HG03439 (cell line): ENCODE data around the gene FIBIN.
"Not testable (repeated sequence)": the region's sequence is repeated elsewhere in the genome, so short reads cannot be mapped to it uniquely, and the experiment has no call there.

Source experiments
- ATAC-seq: cut with Tn5 transposase; IDR thresholded peaks from one replicate; pipeline ENCODE4 v1.9.1; 2021; ENCODE audit warnings: mild to moderate bottlenecking, moderate library complexity; ENCODE audit not compliant: unreplicated experiment

Gene FIBIN

DNA sequence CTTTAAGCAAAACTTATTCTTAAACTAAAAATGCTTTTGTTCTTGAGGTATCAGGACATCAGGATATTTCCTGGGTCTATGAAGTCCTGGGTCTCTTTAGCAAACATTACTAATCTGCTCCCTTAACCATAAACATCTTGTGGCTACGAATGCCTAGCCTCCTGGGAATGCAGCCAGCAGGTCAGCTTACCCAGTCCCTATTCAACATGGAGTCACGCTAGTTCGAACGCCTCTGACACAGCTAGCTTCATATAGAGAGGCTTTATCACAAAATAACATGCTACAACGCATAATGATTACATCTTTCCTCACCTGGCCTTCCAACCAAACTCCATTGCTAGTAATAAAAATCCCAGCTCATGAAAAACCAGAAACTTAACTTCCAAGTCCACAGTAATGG lies 17.5 kb upstream of the FIBIN start:
- no peak for ATAC-seq

DNA sequence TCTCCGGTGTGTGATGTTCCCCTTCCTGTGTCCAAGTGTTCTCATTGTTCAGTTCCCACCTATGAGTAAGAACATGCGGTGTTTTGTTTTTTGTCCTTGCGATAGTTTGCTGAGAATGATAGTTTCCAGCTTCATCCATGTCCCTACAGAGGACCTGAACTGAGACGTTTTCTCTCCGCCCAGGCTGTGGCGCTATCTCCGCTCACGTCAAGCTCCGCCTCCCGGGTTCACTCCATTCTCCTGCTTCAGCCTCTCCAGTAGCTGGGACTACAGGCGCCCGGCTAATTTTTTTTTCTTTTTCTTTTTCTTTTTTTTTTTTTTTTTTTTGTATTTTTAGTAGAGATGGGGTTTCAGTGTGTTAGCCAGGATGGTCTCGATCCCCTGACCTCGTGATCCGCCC lies 16.7 kb upstream of the FIBIN start:
- ATAC-seq = not testable (repeated sequence)

DNA sequence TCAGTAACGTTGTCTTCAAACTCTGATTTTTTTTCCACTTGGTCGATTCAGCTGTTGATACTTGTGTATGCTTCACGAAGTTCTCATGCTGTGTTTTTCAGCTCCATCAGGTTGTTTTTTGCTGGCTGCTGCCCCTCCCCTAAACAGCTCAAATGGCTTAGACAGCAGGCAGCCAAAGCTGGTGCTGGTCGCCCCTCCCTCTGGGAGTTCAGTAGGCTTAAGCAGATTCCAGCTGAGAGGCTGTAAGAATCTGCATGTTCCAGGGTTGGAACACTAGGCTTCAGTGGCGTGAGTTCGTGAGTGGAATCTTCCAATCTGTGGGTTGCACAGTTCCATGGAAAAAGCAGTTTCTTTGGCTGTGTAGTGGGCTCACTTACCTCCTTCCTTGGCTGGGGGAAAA lies 10.3 kb upstream of the FIBIN start:
- no peak for ATAC-seq

DNA sequence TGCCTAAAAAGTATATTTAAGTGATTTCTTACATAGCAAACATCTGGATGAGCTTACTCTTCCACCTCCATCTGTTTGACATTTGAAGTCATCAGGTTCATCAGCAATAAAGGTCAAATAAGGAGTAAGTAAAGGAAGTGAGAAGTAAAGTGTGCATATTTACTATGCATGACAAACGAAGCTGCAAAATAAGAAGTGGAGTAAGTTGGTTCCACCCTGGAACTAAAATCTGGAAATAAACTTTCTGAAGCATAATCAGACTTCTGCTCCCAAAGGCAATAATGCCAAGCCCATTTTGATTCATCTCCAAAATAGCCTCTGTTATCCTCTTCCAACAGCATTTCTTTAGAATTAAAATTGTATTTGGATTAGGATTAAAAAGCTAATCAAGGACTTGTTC lies 8.4 kb upstream of the FIBIN start:
- no peak for ATAC-seq

DNA sequence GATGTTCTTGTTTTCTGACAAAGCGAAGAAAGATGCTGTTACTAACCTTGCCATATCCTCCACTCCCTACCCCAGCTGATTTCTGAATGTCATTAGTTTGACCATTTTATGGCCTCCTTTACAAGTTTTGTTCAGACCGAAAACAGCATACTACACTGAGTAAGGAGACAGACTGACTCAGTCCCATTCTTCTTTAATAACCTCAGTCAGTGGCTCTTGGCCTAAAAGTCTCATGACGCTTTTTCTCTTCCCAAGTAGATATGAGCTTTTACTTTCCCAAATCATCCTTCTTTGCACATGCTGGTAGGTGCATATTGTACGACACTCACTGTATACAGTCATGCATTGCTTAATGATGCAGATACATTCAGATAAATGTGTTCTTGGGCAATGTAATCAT lies 8.0 kb upstream of the FIBIN start:
- ATAC-seq = no peak

DNA sequence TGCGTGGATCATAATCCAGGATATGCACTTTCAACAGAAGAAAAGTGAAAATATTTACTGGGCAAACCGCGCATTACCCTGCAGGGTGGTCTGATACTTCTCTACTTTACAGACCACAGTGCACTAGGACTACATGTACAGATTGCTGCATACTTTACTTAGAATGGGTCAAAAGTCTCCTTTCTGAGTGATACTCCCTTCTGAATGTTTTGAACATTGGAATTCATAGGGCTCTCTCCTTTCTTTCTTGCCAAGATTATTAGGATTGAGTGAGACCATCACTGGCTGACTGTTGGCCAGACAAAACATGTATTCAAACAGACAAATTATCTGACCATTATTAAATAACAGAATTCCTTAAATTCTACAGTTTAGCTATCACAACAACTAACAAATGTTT lies 6.6 kb upstream of the FIBIN start:
- ATAC-seq = no peak

DNA sequence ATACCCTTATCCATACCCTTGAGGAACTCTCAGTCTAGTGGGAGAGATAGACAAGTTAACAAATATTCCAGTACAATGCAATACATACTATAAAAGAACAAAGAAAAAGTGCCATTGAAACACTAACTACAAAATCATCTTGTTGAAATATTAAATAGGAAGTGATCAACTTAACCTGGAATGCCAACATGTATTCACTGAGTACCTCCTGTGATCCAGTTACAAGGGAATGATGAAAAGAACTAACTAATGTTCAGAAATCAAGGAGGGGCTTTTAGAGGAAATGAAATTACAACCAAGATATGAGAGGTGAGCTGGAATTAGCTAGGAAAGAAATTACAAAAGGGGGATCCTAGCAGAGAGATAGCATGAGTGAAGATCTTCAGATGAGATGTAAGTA lies 6.2 kb upstream of the FIBIN start:
- no peak for ATAC-seq

DNA sequence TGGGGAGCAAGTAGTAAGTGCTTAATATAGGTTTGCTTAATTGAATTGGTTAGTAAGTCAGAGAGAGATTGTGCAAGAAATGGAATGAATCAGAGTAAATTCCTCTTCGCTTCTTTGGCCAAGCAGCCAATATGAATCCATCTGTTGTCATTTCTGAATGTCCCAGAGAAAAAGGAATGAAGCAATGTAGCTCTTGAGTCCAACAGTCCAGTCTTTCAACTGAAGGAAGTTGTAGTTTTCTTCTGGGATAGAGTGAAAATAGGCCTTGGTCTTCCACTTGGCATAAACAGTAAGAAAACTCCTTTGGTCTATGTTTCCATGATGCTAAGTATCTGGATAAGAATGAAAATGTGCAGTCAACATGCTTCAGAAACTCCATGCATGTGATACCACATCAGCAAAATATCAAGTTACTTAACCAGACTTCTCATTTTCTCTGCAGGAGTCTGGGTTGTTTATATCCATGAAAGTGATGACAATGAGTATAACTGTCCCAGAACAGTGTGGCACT lies 1.8 kb upstream of the FIBIN start:
- no peak for ATAC-seq

DNA sequence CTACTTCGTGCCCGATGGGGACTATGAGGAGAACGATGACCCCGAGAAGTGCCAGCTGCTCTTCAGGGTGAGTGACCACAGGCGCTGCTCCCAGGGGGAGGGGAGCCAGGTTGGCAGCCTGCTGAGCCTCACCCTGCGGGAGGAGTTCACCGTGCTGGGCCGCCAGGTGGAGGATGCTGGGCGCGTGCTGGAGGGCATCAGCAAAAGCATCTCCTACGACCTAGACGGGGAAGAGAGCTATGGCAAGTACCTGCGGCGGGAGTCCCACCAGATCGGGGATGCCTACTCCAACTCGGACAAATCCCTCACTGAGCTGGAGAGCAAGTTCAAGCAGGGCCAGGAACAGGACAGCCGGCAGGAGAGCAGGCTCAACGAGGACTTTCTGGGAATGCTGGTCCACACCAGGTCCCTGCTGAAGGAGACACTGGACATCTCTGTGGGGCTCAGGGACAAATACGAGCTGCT lies 751 bp downstream of the FIBIN start:
- no peak for ATAC-seq

DNA sequence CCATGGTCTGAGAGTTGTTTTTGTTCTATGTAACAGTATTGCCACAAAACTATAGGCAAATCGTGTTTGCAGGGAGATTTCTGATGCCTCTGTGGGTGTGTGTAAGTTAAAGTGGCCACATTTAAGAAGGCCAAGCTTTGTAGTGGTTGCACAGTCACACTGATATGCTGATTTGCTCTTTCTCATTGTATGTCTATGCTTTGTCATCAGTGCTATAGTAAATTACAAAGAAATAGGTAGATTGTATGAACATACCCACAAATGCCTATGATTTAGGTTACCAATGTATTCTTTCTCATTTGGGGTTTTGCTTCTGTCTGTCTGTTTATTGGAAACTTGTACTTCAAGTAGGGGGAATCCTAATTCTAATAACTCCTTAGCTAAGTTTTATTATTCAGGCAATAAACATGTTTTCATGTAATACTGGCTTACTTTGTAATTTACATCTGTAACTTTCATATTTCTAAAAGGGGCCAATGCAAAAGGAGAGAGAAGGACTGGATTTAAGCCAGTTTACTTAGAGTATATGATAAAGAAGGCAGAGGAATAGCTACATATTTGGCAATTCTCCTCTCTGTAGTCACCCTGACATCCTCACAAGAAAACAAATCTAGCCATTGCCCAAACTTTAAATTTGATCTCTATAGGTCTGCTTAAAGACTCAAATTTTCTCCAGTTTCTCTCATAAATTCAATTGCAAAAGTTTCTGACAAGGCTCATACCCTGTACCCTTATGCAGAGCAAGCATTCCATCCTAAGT lies 2.0 kb downstream of the FIBIN start:
- ATAC-seq = no peak

DNA sequence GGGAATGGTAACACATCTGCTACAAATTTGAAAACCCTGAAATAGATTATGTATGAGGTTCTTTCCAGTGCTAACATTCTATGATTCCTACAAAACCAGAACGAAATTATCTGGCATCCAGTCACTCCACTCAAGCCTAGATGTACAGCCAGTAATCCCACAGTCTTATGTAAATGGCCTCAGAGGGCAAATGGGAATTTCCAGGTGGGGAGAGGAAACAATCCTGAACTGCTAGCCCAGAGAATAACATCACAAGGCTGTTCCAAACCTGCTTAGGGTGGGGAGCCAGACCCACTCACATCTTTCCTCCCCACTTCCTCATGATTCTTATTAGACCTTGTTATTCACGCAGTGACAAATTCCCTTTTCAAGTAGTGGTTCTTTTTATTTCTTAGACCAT lies 3.5 kb downstream of the FIBIN start:
- no peak for ATAC-seq

DNA sequence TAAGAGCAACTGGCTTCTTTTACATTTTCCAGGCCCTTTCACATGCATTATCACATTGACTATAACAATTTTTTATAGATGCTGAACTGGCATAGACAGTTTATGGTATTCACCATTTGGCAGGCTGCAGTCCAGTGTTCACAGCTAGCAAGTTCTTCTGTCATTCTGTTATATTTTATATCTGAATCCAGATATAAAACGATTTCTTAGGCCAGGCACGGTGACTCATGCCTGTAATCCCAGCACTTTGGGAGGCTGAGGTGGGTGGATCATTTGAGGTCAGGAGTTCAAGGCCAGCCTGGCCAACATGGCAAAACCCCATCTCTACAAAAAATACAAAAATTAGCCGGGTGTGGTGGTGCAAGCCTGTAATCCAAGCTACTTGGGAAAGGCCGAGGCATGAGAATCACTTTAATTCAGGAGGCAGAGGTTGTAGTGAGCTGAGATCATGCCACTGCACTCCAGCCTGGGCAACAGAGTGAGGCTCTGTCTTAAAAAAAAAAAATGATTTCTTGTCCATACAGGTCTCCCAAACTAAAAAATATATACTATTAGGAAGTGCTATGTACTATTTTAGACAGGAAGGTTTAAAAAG lies 7.3 kb downstream of the FIBIN start:
- ATAC-seq = not testable (repeated sequence)

DNA sequence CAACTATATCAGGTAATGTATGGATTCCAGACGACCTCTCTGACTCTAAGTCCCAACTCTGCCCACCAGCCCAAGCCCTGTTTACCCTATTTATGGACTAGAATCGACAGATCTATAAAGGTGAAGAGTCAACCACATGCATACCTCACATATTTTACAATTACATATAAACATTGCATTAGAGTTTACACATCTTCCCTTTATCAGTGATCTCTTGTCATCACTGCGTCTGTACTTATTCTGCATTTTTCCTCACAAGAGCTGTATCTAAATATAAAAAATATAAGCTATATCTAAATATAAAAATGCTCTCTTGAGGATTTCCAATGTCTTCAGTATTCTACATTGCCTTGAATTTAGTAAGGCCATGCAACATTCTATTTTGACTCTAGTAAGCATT lies 8.5 kb downstream of the FIBIN start:
- ATAC-seq = no peak

DNA sequence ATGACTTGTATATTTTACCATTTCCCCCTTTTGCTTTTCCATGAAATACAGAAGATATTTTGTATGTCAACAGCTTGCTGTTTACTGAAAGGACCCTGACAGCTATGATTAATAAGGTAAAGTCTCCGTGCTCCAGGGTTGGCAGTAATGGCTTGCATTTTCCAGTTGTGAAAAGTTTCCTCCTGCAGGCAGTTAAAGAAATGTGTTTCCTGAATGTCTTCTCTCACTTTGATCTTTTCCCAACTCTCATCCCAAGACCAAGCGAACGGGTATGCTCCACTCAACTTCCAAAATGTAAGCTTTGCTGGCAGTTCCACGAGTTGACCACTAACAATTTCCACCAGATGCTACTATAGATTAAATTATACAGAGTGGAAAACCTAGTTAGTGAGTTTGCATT lies 8.9 kb downstream of the FIBIN start:
- no peak for ATAC-seq

DNA sequence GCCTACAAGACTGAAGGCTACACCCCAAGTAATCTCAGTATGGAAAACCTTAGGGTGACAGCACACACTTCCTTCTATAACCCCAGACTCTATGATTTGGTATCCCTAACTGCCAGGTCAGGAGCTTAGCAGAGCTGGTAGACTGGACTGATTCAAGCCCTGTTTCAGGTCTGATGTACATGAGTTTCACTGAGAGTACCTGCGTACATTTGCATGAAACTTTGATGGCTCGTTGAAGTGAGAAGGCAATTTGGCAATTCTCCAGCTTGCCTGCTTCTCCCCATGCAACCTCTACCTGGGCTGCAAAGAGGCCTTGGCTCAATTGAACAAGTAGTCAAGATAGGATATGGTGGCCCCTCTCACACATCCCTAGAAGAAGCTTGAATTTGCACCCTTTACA lies 10.2 kb downstream of the FIBIN start:
- no peak for ATAC-seq

DNA sequence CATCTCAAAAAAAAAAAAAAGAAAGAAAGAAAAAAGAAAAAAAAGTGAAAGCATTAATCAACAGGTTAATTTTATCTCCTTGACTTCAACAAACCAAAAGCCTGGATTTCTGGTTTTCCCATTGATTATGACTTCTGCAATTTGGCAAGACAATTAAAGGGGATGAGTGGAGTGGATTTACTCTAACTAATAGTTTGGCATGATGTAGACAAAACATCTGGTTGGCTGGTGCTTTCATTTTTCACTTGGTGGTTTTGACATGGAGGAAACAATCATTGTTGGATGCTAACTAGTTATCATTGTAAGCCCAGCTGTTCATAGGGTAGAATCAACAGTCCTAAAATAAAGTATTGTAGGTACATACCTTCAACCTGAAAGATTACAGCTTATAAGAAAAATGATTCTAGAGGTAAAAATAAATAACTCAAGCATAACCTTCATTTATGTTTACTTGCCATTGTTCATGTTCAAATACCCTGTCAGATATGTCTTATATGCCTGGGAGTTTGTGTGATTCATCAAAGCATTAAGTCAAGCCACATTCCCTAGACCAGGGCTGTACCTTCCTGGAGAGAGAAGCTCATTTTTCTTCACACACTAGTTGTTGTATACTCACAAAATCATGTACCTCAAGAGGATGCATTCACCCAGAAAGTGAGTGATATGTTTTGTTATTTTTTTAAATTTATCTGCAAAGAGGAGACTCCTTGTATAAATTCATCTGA lies 15.1 kb downstream of the FIBIN start:
- no peak for ATAC-seq

DNA sequence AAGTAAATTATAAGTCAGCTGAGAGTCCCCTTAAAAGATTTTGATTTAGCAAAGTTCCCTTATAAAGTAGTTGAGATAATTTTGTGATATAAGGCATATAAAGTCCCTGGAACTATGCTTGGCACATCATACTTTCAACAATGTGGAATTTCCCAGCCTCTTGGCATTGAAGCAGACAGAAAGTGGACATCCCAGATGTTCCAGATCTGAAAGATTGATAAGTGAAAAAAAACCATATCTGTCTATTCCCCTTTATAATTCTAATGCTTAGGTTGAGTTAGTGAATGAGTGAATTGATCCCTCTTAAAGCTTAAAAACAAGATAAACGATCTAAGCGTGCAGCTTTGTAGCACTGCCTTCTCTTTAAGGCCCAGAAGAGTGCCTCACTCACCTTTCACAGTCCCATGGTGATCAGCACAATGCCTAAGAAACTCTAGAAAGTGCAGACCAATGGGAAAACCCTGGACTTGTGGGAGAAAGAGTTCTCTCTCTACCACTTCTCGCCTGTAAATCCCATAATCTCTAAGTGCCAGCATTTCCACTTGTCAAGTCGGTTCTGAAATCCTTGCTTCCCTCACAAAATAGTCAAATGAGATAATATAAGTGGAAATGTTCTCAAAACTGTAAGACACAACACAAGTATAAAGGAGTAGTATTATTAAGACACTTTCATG lies 17.8 kb downstream of the FIBIN start:
- no peak for ATAC-seq

DNA sequence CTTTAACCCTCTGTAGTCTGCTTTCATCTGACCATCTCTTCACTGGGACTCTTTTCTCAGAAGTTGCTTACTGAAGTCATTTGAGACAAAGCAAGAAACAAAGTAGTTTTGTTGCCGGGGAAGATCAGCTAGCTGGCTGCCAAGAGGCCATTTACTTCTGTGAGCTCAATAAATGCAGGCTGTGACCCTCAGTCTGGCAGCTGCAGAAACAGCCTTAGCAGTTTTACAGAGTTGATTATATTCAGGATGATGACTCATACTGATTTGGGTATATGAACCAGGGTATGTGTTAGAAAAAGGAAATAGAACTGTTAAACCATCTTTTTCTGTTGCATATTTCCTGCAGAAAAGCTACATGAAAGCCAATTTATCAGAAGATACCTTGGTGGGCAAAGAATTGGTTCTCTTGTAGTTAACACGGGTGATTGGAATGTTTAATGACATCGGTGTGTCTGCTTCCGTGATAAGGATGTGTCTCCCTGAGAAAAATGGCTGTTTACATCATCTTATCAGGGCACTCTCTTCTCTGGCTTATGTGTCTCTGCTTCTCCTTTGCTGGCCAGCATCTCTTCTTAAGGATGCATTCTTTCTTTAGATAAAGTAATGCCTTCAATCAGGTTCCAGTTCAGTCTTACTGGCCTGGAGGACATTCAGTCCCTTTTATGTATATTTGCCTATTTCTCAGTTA lies 18.5 kb downstream of the FIBIN start:
- no peak for ATAC-seq

DNA sequence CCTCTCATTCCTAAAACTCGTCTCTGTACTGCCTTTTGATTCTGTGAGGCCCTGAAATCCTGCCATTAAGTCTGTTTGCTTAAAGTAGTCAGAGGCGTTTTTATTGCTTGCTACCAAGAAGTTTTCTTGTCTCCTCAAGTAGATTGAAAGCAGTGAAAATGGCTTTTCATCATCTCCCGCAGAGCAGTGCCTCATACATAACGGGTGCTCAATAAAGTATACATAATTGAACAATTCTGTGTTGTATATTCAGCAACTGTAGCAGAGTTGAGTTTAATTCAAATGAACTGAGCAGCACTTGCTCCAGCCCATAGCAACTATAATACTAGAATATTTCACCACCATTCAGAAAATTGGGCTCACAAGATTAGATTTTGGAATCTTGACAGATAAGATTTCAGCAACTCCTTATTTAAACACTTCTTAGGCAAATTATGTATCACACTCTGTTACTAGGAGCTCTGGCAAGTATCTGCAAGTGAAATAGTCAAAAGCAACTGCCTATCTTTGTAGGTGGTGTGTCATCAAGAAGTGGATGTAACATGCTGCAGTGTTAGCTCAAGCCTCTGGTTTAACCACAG lies 20.0 kb downstream of the FIBIN start:
- no peak for ATAC-seq

DNA sequence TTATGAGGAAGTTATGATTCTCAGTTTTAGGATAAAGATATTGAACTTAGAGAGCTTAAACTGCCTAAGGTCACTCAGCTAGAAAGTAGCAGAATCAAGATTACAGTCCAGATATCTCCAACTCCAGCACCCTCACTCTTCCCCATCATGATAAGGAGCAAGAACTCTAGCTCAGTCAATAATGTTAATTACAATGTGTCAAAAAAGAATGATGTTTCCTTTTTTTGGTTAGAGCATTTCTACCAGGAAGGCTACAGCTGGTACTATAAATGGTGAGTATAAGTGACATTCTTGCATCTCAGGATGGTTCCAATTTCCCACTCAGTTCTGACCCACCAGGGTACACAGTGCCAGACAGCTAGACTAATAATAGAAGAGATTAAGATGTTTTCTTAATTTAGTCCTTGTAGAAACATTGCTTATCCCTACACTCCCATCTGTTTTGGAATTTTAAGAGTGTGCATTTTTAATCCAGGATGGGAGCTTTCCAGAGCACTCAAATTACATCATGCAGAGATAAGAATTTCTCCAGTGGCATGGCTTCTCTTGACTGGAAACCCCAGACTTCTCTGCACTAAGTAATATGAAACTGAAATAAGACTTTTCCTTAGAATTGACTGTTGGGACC lies 25.1 kb downstream of the FIBIN start:
- no peak for ATAC-seq
